ENCODE measurements around the gene ABTB2.

Gene ABTB2

GRCh38 chr11:34315394-34315793 lies 42.4 kb downstream of the ABTB2 start:
- DNase-seq (ENCODE audit: low read depth in 2 of 2): no peak

DNA sequence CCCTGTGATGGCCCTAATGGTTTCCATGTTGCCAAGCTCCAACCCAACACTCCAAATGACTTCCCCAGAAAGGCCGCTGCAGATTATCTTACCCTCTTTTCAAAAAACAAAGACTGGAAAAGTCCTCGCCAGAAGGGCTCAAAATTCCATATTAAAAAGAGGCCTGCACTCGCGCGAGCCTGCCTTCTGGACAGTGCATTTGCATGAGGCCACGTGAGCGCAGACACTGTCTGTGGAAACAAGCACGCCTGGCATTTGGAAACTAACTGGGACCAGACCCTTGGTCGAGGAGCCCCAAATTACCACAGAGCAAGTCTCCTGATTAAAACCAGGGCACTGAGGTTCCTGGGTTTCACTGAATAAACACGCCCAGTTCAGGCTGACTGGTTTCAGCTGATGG lies 42.9 kb downstream of the ABTB2 start:
- DNase-seq (ENCODE audit: low read depth in 2 of 2): no peak

- no peak for DNase-seq (ENCODE audit: low read depth in 2 of 2)
Observed at GRCh38 chr11:34314176-34314575, 43.6 kb downstream of the ABTB2 start.

GRCh38 chr11:34313099-34313517 lies 44.7 kb downstream of the ABTB2 start:
- no peak for DNase-seq (ENCODE audit: low read depth in 2 of 2)

- DNase-seq (ENCODE audit: low read depth in 2 of 2): no peak
Observed at GRCh38 chr11:34311126-34311525, 46.7 kb downstream of the ABTB2 start.

DNA sequence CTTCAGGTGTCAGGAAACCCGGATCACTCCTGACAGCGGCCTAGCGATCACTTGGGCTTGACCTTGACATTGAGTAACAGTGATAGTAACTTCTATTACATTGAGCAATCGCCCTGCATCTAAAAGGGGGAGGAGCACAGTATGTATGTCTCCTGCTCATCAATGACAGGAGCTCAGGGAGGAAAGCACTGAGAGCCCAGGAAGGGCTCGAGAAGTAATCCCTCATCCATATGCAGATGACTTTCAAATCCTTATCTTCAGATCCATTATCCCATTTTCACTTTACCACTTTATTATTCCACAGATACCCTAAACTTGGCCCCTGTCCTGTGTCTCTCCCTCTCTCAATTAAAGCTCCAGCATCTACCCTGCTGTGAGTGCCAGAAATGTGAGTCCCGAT lies 47.8 kb downstream of the ABTB2 start:
- DNase-seq (ENCODE audit: low read depth in 2 of 2): no peak

- DNase-seq (ENCODE audit: low read depth in 2 of 2): no peak
Observed at GRCh38 chr11:34308913-34309585, 48.8 kb downstream of the ABTB2 start.

DNA sequence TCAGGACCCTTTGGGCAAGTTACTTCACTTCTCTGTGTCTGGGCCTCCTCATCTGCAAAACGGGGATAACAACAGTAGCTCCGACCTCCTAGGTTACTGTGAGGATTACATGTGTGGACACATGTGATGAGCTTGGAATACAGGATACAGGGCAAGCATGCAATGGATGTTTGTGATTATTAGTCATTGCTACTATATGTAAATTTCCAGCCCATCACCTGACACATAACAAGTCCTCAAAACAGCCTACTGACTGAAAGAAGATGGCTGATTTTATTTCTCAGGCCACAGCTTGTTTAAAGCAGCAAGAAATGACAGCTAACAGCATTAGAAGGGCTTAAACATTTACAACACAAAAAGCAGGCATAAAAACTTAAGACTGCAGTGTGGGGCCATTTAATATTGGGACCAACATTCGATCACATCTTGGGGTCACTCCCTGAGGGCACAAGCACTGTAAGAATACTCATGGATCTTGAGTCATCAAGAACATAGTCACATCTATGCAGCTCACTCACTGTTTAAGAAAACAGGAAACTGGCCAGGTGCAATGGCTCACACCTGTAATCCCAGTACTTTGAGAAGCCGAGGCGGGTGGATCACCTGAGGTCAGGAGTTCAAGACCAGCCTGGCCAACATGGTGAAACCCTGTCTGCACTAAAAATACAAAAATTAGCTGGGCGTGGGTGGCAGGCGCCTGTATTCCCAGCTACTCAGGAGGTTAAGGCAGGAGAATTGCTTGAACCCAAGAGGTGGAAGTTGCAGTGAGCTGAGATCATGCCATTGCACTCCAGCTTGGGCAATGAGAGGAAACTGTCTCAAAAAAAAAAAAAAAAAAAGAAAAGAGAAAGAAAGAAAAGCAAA lies 49.5 kb downstream of the ABTB2 start:
- DNase-seq (ENCODE audit: low read depth in 2 of 2): no peak

DNA sequence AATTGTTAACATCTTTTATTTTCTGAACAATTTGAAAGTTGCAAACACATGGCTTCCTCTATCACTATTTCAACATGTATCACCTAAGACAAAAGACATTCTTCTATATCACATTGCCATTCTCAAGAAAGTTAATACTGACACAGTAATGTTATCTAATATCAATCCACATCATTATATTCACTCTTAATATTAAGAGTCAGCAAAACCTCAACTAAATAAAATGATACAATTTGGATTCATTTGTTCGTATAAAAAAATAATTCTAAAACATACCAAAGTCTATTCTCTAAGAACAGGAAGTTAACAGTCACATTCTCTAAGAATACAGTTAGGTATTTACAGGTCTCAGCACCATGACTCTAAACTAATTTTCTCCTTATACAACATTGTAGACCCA lies 52.0 kb downstream of the ABTB2 start:
- DNase-seq (ENCODE audit: low read depth in 2 of 2): no peak

GRCh38 chr11:34305193-34305592 lies 52.6 kb downstream of the ABTB2 start:
- DNase-seq (ENCODE audit: low read depth in 2 of 2): no peak

DNA sequence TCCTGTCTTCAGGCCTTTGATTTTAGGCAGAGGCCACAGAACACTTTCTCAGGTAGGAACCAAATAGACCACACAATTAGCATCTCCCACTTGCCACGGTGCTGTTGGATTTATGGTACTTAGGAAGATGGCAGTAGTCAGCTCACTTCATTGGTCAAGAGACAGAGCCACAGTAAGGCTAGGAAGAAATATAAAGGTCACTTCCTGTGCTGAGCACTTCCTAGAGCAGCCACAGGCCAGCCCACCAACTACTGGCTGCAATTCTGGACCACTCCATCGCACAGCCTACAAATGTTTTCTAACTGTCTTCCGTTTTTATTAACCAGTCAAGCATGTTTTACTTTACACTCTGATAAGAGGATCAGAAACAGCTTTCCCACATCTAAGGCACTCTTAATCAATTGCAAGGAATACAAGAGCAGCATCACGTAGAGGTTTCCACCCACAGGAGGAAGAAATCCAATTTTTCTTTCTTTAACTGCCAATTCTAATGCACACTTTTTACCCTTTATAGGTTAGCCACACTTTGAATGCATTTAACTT lies 54.7 kb downstream of the ABTB2 start:
- no peak for DNase-seq (ENCODE audit: low read depth in 2 of 2)

- no peak for DNase-seq (ENCODE audit: low read depth in 2 of 2)
Observed at GRCh38 chr11:34302046-34302921, 55.5 kb downstream of the ABTB2 start.

- DNase-seq (ENCODE audit: low read depth in 2 of 2): no peak
Observed at GRCh38 chr11:34300926-34301295, 56.9 kb downstream of the ABTB2 start.

GRCh38 chr11:34300026-34300925 lies 57.5 kb downstream of the ABTB2 start:
- no peak for DNase-seq (ENCODE audit: low read depth in 2 of 2)

DNA sequence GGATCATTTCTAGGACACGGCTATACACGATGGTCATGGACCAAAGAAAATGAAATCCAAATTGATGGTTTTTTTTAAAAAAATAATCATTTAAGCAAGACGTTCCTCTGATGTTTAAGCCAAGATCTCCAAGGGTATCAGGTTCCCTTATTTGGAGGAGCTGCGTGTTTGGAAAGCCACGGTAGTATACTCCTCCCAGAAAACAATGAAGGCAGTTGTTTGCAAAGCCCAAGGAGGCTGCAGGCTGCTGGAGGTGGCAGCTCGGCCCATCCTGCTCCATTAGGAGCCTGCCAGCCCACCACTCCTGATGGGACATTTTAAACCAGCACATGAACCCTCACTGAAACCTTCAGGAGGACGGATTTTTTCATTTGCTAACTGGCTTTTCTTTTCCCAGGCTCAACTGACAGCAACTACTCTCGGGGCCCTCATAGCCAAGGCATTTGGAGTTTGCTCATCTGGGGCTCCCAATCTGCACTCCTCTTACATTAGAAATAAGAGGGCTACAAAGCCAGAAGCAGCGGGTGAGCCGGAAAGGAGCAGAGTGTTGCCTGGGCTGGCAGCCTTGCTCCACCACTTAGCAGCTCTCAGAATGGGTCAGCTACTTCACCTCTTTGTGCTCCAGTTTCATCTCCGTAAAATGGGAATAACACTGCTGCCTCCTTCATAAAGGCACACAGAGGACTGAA lies 58.4 kb downstream of the ABTB2 start:
- no peak for DNase-seq (ENCODE audit: low read depth in 2 of 2)

- no peak for DNase-seq (ENCODE audit: low read depth in 2 of 2)
Observed at GRCh38 chr11:34298871-34299270, 58.9 kb downstream of the ABTB2 start.

DNA sequence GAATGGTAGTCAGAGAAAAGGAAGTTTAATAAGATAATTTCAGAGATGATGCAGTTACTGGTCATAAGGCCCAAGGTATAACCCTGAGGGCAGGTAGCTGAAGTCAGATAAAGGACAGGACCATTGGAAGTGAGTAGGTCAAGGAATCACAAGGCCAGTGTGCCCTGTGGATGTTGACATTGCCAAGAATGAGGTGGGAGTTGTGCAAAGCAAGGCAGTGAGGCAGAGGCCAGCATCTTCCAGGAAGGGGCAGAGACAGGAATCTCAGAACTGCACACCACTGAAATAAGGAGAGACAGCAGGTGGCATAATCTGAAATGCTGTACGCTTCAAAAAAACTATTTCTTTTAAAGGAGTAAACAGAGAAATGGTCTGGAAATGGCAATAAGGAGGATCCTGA lies 61.4 kb downstream of the ABTB2 start:
- no peak for DNase-seq (ENCODE audit: low read depth in 2 of 2)

GRCh38 chr11:34292546-34292945 lies 65.3 kb downstream of the ABTB2 start:
- DNase-seq (ENCODE audit: low read depth in 2 of 2): no peak

DNA sequence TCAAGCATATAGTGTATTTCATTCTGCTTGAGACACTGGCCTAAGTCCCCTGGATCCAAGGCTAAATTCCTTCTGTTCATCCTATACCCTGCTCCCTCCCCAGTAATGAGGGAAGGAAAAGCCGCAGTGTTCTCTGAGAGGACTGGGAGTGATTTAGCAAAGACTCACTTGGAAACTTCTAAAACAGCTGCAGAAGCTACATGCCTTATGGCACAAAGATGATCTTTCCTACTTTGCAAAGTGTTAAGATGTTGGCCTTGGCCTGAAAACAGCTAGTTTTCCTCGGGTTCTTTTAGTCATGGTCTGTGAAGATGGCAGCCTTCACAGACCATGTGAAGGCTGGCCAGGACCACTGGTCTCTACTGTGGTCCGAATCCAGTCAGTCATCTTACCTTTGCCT lies 65.7 kb downstream of the ABTB2 start:
- no peak for DNase-seq (ENCODE audit: low read depth in 2 of 2)

DNA sequence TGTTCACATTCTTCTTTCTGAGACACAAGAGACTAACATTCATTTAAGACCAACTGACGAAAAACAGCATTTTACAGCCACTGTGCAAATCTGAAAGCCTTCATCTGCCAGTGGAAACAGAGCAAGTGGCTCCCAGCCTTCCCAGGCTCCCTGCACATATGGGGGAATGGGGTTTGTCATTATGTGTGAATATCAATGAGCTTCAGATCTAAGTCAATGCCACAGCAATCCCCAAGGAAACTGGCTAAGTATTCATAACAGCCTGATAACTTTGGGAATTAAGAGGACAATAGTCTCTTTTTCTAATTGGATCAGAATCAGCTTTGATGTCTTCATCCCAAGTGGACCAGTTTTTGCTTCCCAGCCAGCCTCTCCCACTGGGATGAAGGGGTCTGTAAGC lies 66.9 kb downstream of the ABTB2 start:
- DNase-seq (ENCODE audit: low read depth in 2 of 2): no peak
